CD4-positive, alpha-beta T cell (primary cell): ENCODE data around the gene LRRC36. TPM values are rescaled to one million over a fixed set of nuclear protein-coding genes. Genes with fewer than 3 reads are reported as not detected.

ENCODE experiments used
- ATAC-seq: fragments of 200-7000 bp; cut with Tn5 transposase; one replicate; pipeline ENCODE4 v1.10.0; 2022; ENCODE audit warnings: mild to moderate bottlenecking; ENCODE audit not compliant: poor library complexity
- CTCF ChIA-PET: fragments of 350-600 bp; sonication (Branson Sonifier 250); formaldehyde crosslinking; loops from one replicate; lab custom pipeline; 2021; ENCODE audit warnings: antibody characterized with exemption, inconsistent platforms; lab: Charles Lee
- POLR2A ChIA-PET: fragments of 350-600 bp; sonication (Branson Sonifier 250); formaldehyde crosslinking; loops from one replicate; lab custom pipeline; 2021; ENCODE audit warnings: antibody characterized with exemption, inconsistent platforms; lab: Charles Lee
- DNase-seq, 14 experiments: peaks; one replicate each; pipeline ENCODE4 v3.0.0-alpha.2; 2013 to 2020; ENCODE audit warnings: mixed read lengths in 2 of 14
- H3K27ac ChIP-seq, 2 donors: one replicate each; pipeline versions ENCODE4 v1.5.1 to v1.7.0; 2013; ENCODE audit warnings: low read length in 2 of 2, low read depth in 1 of 2, mild to moderate bottlenecking in 1 of 2
- H3K27me3 ChIP-seq, 2 experiments: 1 replicate in 1 of 2; 2 replicates in 1 of 2; pipeline versions ENCODE4 v1.6.1 to v1.7.0; 2013; ENCODE audit warnings: low read length in 2 of 2, control low read depth in 1 of 2, mild to moderate bottlenecking in 1 of 2, moderate library complexity in 1 of 2; ENCODE audit not compliant: insufficient read depth in 2 of 2, control insufficient read depth in 1 of 2
- H3K36me3 ChIP-seq: one replicate; pipeline ENCODE4 v1.6.1; 2013; ENCODE audit warnings: low read length, control low read depth; ENCODE audit not compliant: insufficient read depth
- H3K4me1 ChIP-seq: one replicate; pipeline ENCODE4 v1.6.1; 2013; ENCODE audit warnings: low read length, control low read depth; ENCODE audit not compliant: insufficient read depth
- H3K4me3 ChIP-seq: one replicate; pipeline ENCODE4 v1.5.1; 2013; ENCODE audit warnings: mild to moderate bottlenecking, low read length, moderate library complexity
- H3K9me3 ChIP-seq, 2 experiments: 1 replicate in 1 of 2; 2 replicates in 1 of 2; pipeline versions ENCODE4 v1.6.1 to v1.7.0; 2013; ENCODE audit warnings: low read length in 2 of 2, mild to moderate bottlenecking in 2 of 2, control low read depth in 1 of 2, moderate library complexity in 1 of 2; ENCODE audit not compliant: control insufficient read depth in 1 of 2, insufficient read depth in 1 of 2
- H3K27ac Mint-ChIP-seq: one replicate; pipeline ENCODE4 v1.8.0; 2020; ENCODE audit warnings: mixed read lengths
- H3K27me3 Mint-ChIP-seq: one replicate; pipeline ENCODE4 v1.8.0; 2021; ENCODE audit warnings: mixed read lengths
- H3K36me3 Mint-ChIP-seq: one replicate; pipeline ENCODE4 v1.8.0; 2021; ENCODE audit warnings: low read depth, mixed read lengths
- H3K4me1 Mint-ChIP-seq: one replicate; pipeline ENCODE4 v1.8.0; 2021; ENCODE audit warnings: low read depth, mixed read lengths
- H3K4me3 Mint-ChIP-seq: one replicate; pipeline ENCODE4 v1.8.0; 2020; ENCODE audit warnings: mild to moderate bottlenecking, mixed read lengths
- H3K9me3 Mint-ChIP-seq: one replicate; pipeline ENCODE4 v1.8.0; 2020; ENCODE audit warnings: mixed read lengths
- CTCF ChIP-seq: fragments of 200-600 bp; IDR thresholded peaks from one replicate; pipeline ENCODE4 v1.8.0; 2022; ENCODE audit warnings: antibody characterized with exemption, mild to moderate bottlenecking
- intact Hi-C, 2 experiments: fragments of 100-400 bp; cut with DNase I in 1 of 2; cut with micrococcal nuclease in 1 of 2; formaldehyde crosslinking; loops; one replicate each; pipeline versions ENCODE4 v1.15.1 to v1.9.0; 2023 to 2025; cut with DNase I, micrococcal nuclease
- total RNA-seq, 174 experiments: library from RNA in 2 of 174; stranded (reverse) in 2 of 174; gene quantifications; one replicate each; pipeline ENCODE4 v1.2.3 and lab custom pipeline; 2021 to 2026

The LRRC36 gene
- total RNA-seq, 2 experiments from 2014 or later = not detected

- Histone ChIP-seq H3K36me3 (no peaks in the 10 kb centered on the region), H3K9me3 (no peaks in the 10 kb centered on the region), H3K27me3 (peaks cover 0 to 5% of the 10 kb centered on the region in 2 experiments), H3K4me1 (no peaks in the 10 kb centered on the region), H3K4me3 (no peak overlapping the region), H3K27ac (no peak overlapping the region)
- Mint-ChIP-seq H3K27me3 (peaks cover 4% of the 10 kb centered on the region), H3K4me3 (no peak overlapping the region), H3K9me3 (no peaks in the 10 kb centered on the region), H3K27ac (no peak overlapping the region), H3K36me3 (no peaks in the 10 kb centered on the region), H3K4me1 (no peaks in the 10 kb centered on the region)
- ChIA-PET POLR2A (no interaction called here), CTCF (no interaction called here)
- intact Hi-C loops = no loop called here
- DNase-seq (no peak), ATAC-seq (no peak)
- TF ChIP-seq CTCF = no peak
Observed at GRCh38 chr16:67304020-67304419, 22.6 kb upstream of the LRRC36 start.

GRCh38 chr16:67305216-67306071 lies 21.2 kb upstream of the LRRC36 start:
- ATAC-seq = no peak
- Histone ChIP-seq H3K36me3 (no peaks in the 10 kb centered on the region), H3K4me1 (no peaks in the 10 kb centered on the region), H3K4me3 (no peak overlapping the region), H3K9me3 (no peaks in the 10 kb centered on the region), H3K27ac (no peak overlapping the region), H3K27me3 (no peaks in the 10 kb centered on the region)
- Mint-ChIP-seq H3K4me3 (no peak overlapping the region), H3K4me1 (no peaks in the 10 kb centered on the region), H3K36me3 (no peaks in the 10 kb centered on the region), H3K27ac (no peak overlapping the region), H3K27me3 (peaks cover 4% of the 10 kb centered on the region), H3K9me3 (no peaks in the 10 kb centered on the region)
- intact Hi-C loops = no loop called here
- POLR2A ChIA-PET = no interaction called here
- no peak for DNase-seq
- TF ChIP-seq CTCF = no peak
- CTCF ChIA-PET = no interaction called here

- H3K4me3 ChIP-seq = no peak overlapping the region
- ATAC-seq (no peak), DNase-seq (no peak)
- Mint-ChIP-seq H3K4me1 (no peaks in the 10 kb centered on the region), H3K27me3 (no peaks in the 10 kb centered on the region), H3K27ac (no peak overlapping the region), H3K36me3 (no peaks in the 10 kb centered on the region), H3K9me3 (no peaks in the 10 kb centered on the region), H3K4me3 (no peak overlapping the region)
- CTCF ChIA-PET = no interaction called here
- intact Hi-C loops = no loop called here
- H3K9me3 ChIP-seq = no peaks in the 10 kb centered on the region
- H3K27ac ChIP-seq = no peak overlapping the region
- no peaks in the 10 kb centered on the region for H3K4me1 ChIP-seq
- POLR2A ChIA-PET = no interaction called here
- TF ChIP-seq CTCF = no peak
- no peaks in the 10 kb centered on the region for H3K36me3 ChIP-seq
- H3K27me3 ChIP-seq = no peaks in the 10 kb centered on the region
Observed at GRCh38 chr16:67310561-67310960, 16.1 kb upstream of the LRRC36 start.
